ENCODE measurements around the gene GPR37L1.

DNA sequence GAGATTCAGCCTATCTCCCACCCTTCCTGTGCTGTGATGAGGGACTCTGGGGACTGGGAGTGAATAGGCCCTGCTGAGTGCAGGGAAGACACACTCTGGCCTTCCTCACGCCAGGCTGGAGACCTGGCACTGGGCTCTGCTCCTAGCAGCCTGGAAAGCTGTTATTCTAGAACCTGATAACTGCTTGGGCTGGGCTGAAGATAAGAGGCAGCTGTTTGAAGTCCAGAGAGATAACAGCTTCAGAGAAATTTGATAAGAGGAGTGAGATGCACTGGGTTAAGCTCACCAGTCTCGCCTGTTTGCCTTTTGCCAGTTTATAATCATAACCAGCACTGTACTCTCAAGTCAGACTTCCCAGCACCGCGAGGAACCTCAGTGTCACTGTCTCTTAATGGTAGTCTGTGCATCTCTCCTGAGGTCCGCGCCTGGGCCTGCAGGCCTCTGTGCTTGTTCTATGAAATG lies 46.6 kb upstream of the GPR37L1 start:
- TF ChIP-seq POLR2AphosphoS5 (IDR thresholded peaks at IDR 0.05): no peak
- TF ChIP-seq, protein P1, sequence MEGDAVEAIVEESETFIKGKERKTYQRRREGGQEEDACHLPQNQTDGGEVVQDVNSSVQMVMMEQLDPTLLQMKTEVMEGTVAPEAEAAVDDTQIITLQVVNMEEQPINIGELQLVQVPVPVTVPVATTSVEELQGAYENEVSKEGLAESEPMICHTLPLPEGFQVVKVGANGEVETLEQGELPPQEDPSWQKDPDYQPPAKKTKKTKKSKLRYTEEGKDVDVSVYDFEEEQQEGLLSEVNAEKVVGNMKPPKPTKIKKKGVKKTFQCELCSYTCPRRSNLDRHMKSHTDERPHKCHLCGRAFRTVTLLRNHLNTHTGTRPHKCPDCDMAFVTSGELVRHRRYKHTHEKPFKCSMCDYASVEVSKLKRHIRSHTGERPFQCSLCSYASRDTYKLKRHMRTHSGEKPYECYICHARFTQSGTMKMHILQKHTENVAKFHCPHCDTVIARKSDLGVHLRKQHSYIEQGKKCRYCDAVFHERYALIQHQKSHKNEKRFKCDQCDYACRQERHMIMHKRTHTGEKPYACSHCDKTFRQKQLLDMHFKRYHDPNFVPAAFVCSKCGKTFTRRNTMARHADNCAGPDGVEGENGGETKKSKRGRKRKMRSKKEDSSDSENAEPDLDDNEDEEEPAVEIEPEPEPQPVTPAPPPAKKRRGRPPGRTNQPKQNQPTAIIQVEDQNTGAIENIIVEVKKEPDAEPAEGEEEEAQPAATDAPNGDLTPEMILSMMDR (IDR thresholded peaks at IDR 0.05): no peak
